Right kidney (tissue), 1 donor: ENCODE results near the gene CORO6.

Source experiments
- DNase-seq: peaks from one replicate; pipeline ENCODE4 v3.0.0-alpha.2; 2016

CORO6 gene

DNA sequence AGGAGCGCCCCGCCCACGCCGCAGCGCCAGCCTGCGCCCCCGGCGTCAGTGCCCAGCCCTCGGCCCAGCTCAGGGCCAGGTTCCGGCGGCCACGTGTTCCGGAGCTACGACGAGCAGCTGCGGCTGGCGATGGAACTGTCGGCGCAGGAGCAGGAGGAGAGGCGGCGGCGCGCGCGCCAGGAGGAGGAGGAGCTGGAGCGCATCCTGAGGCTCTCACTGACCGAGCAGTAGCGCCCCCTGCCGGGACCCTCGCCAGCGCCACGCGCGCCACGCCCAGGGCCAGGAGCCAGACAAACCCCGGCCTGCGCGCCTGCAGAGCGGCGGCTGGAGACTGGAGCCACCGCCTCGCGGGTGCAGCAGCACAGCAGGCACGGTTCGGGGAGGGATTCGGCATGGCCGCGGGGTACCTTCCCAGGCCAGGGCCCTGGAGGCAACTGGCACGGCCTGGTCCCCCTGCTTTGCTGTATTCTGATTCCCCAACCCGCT lies 9.3 kb downstream of the CORO6 start:
- peak; percentile 86 for DNase-seq

DNA sequence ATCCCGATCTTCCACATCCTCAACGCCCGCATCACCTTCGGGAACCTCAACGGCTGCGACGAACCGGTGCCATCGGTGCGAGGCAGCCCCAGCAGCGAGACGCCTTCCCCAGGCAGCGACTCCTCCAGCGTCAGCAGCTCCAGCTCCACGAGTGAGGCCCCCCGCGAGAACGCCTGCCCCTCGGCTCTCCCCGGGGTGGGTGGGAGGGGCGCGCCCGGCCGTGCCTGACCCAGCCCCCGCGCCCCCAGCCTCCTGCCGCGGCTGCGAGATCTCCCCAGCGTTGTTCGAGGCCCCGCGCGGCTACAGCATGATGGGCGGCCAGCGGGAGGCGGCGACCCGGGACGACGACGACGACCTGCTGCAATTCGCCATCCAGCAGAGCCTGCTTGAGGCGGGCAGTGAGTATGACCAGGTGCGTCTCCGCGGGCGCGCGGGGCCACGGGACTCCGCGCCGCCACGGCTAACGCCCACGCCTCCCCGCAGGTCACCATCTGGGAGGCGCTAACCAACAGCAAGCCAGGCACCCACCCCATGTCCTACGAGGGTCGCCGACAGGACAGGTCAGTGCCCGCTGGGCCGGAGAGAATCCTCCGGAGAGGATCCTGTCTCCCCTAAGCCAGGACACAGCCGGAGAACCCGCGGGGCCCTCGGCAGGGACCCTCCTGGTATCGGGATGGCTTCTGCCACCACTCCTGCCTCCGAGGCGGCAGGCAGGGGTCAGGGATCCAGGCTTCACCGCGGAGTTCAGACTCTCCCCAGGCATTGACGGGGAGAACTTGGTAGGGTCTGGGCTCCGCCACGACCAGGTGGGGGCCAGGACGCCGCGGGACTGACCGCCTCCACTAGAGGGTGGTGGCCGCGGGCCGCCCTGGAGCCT lies 10.1 kb downstream of the CORO6 start:
- peak; percentile 62 for DNase-seq

DNA sequence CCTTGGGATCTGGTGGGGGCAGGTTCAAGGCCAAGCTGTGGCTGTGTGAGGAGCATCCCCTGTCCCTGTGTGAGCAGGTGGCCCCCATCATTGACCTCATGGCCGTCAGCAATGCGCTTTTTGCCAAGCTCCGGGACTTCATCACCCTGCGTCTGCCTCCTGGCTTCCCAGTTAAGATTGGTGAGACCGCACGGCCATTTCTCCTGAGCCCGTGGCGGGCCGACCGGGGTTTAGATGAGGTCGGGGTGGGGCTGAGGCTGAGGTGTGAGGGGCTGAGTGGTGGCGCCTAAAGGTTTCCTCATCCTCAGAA lies 10.7 kb downstream of the CORO6 start:
- DNase-seq: no peak

DNA sequence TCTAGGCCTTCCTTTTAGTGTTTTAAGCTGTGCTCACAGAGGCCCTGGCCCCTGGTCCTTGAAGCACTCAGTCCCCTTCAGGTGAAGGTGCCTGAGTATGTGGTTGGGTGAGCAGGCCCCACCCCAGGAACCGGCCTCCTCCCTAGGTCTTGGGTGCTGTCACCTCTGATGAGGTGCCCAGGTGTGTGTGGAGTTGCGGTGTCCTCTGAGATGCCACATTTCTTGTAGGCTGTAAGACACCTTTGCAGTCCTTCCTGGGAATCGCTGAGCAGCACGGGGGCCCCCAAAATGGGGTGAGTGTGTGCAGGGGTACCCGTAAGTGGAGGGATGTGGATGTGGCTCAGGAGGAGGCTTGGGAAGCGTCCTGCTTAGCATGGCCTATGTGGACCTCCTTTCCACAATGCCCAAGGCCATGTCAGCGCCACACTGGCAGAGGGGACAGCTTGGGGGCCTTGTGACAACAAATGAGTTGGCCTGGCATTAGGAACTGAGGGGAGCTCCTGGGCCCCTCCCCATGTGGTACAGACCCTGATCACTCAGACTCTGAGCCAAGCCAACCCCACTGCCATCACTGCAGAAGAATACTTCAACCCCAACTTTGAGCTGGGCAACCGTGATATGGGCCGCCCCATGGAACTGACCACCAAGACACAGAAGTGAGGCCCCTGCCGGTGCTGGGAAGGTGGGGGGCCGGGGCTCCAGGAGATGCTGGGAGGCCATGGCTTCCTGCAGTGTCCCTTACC lies 11.2 kb downstream of the CORO6 start:
- no peak for DNase-seq

DNA sequence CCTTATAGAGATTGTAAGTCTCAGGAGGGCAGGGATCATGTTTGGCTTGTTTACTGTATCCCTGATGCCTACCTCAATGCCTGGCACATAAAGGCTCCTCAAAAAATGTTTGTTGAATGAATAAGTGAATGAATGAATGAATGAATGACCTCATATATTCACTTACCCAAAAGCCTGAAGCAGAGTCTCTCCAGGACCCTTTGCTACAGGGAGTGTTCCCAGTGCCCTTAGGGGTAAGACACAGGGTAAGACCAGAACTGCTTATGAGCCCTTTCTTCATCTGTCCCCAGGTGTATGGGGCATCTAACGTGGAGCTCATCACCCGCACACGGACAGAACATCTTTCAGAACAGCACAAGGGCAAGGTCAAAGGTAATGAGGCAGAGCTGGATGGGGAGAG lies 12.3 kb downstream of the CORO6 start:
- no peak for DNase-seq

DNA sequence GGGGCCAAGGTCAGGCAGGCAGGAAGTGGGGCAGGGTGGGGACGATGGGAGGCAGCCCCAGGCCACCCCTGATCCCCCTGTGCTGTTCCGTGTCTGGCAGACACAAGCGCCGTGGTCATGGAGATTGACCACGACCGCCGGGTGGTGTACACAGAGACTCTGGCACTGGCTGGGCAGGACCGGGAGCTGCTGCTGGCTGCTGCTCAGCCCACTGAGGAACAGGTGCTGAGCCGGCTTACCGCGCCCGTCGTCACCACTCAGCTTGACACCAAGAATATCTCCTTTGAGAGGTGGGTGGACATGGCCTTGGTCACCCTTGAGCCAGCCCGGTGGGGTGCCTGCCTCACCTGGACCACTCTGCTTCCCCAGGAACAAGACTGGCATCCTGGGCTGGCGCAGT lies 13.7 kb downstream of the CORO6 start:
- DNase-seq: no peak

DNA sequence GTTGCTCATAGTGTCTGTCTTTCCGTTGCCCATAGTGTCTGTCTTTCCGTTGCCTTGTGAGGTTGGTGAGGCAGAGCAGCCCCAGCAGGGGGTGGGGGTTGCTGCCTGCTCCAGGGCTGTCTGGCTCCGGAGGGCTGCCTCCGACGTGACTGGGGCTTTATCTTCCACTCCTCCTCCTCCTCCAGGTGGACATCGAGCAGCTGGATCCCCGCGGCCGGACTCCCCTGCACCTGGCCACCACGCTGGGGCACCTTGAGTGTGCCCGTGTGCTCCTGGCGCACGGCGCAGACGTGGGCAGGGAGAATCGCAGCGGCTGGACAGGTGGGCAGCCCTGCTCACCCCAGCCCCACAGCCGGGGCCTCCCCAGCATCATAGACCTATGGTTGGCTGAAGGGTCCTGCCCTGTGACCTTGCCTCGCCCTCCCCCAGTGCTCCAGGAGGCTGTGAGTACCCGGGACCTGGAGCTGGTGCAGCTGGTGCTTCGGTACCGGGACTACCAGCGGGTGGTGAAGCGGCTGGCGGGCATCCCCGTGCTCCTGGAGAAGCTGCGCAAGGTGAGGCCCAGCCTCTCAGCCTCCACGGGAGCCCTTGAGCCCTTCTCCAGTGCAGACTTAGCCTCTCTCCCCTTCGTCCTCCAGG lies 15.0 kb downstream of the CORO6 start:
- no peak for DNase-seq

DNA sequence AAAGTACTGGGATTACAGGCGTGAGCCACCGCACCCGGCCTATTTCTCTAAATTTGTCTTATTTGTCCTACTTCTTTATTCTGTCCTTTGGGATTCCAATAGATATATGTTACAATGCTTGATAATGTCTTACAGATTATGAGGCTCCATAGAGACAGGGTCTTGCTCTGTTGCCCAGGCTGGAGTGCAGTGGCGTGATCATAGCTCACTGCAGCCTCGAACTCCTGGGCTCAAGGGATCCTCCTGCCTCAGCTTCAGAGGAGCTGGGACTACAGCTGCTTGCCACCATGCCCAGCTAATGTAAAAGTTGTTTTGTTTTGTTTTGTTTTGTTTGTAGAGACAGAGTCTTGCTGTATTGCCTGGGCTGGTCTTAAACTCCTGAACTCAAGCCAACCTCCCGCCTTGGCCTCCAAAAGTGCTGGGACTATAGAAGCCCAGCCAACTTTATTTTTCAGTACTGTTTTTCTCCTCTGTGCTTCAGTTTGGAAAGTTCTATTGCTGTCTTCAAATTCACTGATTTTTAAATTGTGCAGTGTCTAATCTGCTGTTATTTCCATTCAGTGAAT lies 19.5 kb downstream of the CORO6 start:
- DNase-seq: no peak

DNA sequence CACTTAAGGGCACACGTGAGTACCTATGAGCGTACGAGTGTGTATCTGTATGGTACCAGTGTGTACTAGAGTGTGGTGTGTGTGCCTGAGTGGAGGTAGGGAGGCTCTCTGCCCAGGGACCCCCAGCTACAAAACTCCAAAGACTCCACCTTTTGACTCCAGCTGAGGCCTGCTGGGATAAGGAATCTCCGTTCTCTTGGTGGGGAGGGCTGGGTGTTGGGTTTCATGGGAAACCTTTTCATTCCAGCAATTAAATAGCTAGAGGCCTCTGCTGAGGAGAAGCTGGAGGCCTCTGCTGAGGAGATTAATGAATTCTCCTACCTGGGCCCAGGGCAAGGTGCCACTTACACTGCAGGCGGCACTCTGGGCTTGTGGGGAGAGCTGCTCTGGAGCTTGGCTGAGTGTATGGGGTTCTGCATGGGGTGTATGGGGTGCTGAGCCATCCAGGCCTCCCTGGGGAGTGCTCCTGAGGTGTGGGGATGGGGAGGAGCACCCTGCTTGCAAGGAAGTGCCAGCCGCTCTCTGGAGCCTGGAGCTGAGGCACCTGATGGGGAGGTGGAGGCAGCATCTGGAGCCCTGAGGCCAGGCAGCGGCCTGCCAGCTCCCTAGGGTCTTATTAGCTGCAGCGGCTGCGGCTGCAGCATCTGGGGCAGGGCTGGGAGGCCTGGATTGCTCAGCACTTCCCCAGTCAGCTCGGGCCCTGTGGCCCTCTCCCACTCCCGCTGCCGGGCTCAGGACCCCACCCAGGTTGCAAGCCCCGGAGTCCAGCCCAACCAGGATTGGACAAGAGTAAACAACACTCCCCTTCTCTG lies 25.1 kb downstream of the CORO6 start:
- DNase-seq: no peak

DNA sequence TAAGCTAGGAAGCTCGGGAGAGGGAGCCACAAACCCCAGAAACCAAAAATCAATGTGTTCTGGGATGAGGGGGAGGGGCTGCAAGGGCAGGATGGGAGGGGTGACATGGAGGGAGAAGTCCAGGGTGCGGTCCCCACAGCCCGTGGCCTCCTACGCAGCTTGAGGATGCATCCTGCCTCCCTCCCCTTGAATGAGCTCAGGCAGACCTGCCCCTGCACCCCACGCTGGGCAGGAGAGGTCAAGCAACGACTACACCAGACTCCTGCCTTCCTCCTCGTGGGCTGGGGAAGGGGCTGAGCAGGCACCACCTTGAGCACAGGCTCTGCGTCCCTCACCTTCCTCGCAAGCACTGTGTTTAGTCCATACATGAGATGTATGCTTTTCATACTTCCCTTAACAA lies 25.9 kb downstream of the CORO6 start:
- no peak for DNase-seq

DNA sequence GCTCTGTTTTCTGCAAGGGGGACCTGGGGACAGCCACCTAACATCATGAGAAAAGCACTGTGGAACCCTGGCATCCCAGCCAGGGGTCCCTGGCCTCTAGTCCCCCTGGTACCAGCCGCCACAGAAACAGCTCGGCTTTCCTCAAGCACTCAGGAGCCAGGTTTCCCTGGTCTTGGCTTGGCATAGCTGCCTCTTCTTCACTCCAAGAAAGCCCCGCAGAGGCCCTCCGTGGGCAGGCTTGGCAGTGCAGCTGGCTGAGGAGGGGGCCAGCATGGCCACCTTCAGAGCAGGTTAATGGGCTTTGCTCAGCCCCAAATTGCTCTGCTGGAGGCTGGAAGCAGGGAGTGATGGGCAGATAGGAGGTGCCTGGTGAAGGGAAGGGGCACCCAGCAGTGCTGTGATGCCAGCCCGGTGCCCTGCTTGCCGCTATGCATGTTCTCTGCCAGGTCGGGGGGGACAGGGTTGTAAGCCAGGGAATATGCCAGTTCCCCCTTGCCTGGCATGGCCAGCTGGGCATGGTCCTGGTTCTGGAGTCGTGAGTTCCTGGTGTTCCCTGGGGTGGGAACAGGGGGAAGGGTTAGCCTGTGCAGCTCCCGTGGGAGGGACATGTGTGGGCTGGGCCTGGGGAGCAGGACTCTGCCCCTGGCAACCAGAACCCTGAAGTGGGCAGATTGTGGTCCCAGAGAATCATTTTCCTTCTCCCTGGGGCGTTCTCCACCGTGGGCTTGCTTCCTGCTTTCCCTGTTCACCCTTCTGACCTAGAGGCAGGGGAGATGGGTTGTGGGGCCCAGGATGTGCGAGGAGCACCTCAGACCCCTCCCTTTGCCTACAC lies 26.6 kb downstream of the CORO6 start:
- DNase-seq: no peak

DNA sequence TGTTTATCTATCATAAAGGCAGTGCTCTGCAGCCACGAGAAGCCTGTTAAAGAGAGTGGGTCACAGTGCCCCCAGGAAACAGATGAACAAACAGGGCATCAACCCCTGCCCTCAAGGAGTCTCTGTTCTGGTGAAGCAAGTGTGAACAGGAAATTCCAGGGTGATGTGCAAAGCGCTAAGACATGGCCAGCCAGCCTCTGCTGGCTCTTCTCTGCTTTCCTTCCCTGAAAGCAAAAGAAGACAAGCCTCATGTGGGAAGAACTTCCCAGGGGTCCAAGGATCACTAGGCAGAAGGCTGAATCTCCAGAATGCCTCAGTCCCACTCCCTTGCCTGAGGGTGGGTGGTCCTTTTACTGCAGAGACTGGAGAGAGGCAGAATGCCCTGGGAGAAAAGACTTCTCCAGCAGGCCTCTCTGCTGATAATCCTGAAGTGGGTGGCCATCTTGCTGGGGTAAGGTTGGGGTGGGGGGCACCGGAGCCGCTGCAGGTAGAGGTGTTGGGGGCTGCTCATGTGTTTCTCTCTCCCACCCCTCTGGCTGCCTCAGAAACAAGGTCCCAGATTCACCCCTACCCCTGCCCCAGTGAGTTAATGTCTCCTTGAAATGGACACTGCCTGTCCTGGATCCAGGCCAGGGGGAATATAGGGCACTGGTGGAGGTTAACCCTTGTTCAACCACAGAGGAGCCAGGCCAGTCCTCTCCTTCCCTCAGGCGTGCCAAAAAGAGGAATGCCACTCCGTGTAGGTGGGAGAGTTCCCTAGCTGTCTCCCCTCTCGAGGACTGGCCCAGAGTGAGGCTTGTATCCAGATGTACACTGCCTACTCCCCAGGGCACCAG lies 27.4 kb downstream of the CORO6 start:
- DNase-seq: no peak

DNA sequence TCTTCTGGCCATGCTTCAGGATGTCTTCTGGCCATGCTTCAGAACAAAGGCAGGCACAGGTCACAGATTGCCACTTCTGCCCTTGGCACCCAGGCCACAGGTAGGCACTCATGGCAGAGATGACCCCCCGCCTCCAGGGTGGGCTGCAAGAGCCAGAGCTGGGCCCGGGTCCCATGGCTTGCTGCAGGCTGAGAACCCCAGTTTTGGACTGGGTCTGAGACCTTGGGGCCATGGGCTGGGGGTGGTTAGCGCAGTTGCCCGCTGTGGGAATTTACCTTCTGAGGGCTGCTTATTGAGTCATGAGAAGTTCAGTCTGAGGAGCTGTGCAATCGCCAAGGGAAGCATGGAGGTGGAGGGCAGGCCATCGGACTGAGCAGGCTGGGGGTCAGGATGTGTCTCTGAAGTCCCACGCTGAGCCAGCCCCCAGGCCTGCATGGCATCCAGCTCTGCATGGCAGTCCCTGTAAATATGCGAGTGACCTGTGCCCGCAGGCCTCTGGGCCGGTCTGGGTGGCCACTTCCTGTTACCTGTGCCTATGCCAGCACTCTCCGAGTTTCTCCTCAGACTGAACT lies 28.1 kb downstream of the CORO6 start:
- DNase-seq: no peak

DNA sequence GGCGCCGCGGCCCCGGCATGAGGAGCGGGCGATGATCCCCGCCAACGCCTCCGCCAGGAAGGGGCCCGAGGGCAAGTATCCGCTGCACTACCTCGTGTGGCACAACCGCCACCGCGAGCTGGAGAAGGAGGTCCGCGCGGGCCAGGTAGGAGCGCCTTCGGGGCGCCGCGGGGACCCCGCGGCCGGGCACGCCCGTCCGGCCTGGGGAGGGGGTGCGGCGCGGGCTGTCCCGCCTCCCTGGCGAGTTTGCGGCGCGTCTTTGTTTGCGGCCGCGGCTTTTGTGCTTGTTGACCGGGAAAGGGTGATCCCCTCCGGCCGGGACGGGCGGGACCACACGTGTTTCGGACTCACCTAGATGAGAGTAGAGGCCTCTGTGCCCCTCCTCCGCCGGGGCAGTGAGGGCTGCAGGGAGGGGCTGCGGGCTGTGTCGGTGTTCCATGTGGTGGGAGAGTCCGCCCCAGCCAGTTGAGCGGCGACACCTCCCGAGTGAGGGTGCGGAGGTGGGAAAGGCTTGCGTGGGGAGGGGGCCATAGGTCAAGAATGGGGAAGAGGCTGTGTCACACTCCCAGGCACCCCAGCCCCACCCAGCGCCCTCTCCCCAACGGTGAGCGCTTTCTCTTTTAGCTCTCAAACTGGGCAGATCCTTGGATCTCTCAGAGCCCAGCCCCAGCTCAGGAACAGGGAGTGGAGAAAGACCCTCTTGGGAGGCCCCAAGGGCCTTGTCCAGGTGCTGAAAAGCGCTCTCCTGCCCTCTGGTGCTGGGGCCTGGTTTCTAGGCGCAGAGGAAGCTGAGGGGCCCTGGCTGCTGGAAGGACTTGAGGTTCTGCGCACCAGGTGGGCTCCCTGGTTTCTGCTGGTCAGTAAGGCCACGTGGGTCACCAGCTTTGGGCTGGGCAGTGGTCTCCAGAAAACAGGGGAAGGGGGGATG lies 28.9 kb downstream of the CORO6 start:
- DNase-seq: no peak

DNA sequence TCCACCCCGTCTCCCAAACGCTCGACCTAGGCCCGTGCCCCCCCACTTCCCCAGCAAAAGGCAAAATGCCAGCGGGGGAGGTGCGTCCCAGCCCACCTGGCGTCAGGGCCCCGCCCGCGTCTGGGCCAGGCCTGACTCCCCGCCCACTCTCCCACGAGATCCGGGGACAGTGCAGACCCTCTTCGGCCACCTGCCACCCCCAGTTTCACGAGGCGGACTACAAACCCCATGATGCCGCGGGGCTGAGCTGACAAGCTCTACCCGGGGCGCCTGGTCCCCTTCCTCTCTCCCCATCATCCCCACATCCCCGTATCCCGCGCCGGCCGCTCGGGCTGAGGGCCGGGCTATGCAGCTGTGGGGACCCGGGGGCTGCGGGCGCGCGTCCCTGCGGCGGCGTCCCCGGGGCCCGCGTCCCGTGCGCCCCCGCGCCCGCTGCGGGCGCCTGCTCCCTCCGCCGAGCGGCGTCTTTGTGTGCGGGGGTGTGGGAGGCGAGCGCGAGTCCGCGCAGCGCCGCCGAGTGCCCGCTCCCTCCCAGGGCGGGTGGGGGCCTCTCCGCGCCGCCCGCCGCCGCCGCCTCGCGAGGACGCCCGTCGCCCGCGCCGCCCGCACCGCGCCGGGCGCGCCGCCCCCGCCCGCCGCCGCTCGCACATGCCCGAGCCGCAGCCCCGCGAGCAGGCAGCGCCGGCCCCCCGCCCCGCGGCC lies 29.7 kb downstream of the CORO6 start, which contains the start of gene ANKRD13B:
Gene ANKRD13B, plus strand, starts transcription at position 283 of the 702 bp plus-strand sequence. CDS start 490 bp downstream, outside the sequence.
- DNase-seq: no peak

DNA sequence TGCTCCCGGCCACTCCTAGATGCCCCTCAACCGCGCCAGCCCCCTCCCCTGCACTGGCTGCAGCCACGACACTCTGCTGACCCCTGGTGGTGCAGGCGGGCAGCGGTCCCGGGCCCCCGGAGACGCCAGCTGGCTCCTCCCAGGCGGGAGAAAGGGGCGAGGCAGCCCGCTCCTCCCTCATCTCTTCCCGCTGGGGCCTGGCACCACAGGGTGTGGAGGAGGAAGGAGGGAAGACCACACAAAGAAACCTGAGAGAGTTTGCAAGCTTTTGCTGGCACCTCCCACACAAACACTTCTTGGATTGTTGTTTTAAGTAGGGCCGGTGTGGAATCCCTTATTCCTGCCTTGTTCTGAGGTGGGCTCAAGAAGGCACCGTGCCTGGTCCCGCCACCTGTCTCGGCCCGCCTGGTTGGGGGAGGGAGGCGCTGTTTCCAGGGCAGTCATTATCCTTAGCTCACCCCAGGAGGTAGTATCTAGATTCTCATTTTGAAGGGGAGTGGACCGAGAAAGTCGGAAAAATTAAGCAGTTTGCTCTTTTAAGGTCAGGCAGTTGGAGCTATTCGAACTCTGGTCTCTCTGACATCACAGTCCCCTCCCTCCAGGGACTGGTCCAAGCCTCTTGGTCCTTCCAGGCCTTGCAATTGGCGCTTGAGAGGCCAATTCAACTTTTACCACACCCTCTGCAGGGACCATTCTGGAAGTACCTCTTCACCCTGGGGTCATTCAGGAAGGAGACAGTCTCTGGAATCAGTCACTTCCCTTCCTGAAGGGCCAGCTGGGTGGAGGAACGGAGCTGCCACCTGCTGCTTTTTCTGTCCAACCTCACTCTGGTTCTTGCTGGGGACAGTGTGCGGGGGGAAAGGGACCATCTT lies 30.7 kb downstream of the CORO6 start:
- DNase-seq: peak; percentile 95
